Immature natural killer cell (primary cell): ENCODE data around the gene ABCA12. TPM values are rescaled to one million over a fixed set of nuclear protein-coding genes. Genes with fewer than 3 reads are reported as not detected.

ENCODE experiments used
- DNase-seq, 3 donors: peaks; one replicate each; pipeline ENCODE4 v3.0.0; 2022; ENCODE audit warnings: mixed read lengths in 1 of 3
- H3K27ac Mint-ChIP-seq, 6 donors: one replicate each; pipeline ENCODE4 v1.8.0; 2020; ENCODE audit warnings: mixed read lengths in 6 of 6, mild to moderate bottlenecking in 5 of 6, inconsistent platforms in 4 of 6, moderate library complexity in 3 of 6
- H3K27me3 Mint-ChIP-seq, 3 donors: one replicate each; pipeline ENCODE4 v1.8.0; 2020 to 2021; ENCODE audit warnings: low read depth in 3 of 3, mild to moderate bottlenecking in 3 of 3, mixed read lengths in 3 of 3, moderate library complexity in 3 of 3, inconsistent platforms in 1 of 3
- H3K36me3 Mint-ChIP-seq, 3 donors: one replicate each; pipeline ENCODE4 v1.8.0; 2020; ENCODE audit warnings: mixed read lengths in 3 of 3, inconsistent platforms in 2 of 3, mild to moderate bottlenecking in 2 of 3
- H3K4me1 Mint-ChIP-seq, 2 donors: one replicate each; pipeline ENCODE4 v1.8.0; 2020; ENCODE audit warnings: inconsistent platforms in 2 of 2, mild to moderate bottlenecking in 2 of 2, mixed read lengths in 2 of 2, moderate library complexity in 1 of 2
- H3K4me3 Mint-ChIP-seq, 5 donors: one replicate each; pipeline ENCODE4 v1.8.0; 2020; ENCODE audit warnings: mild to moderate bottlenecking in 5 of 5, mixed read lengths in 5 of 5, inconsistent platforms in 3 of 5, moderate library complexity in 3 of 5
- H3K9me3 Mint-ChIP-seq, 6 donors: one replicate each; pipeline ENCODE4 v1.8.0; 2020; ENCODE audit warnings: mild to moderate bottlenecking in 6 of 6, mixed read lengths in 6 of 6, inconsistent platforms in 4 of 6, moderate library complexity in 3 of 6
- polyA plus RNA-seq, 3 donors: library from polyadenylated mRNA; unstranded; fragments of 300-500 nt; fragmentation: Illumina TruSeq; gene quantifications; one replicate each; pipeline ENCODE4 v1.2.3, GENCODE V29; 2021

ABCA12 gene
- polyA plus RNA-seq, 3 donors from 2014 or later, result not detected

GRCh38 chr2:214934006-214934405, 204.4 kb downstream of the ABCA12 start:
- Mint-ChIP-seq H3K27me3 (peaks cover 0 to 2% (median 0%) of the 10 kb centered on the region in 3 donors), H3K36me3 (peaks cover 0 to 7% (median 0%) of the 10 kb centered on the region in 3 donors), H3K27ac (no peak overlapping the region), H3K9me3 (peaks cover 0 to 3% (median 0%) of the 10 kb centered on the region in 6 donors), H3K4me3 (no peak overlapping the region), H3K4me1 (no peaks in the 10 kb centered on the region)
- no peak for DNase-seq

- no peak for DNase-seq
- Mint-ChIP-seq H3K4me3 (no peak overlapping the region), H3K27me3 (peaks cover 2 to 5% (median 2%) of the 10 kb centered on the region in 3 donors), H3K4me1 (no peaks in the 10 kb centered on the region), H3K27ac (no peak overlapping the region), H3K36me3 (no peaks in the 10 kb centered on the region), H3K9me3 (no peaks in the 10 kb centered on the region)
Observed at GRCh38 chr2:214904634-214905033, 233.8 kb downstream of the ABCA12 start.

- no peak overlapping the region for H3K4me3 Mint-ChIP-seq
- H3K27ac Mint-ChIP-seq, result no peak overlapping the region
- no peaks in the 10 kb centered on the region for H3K9me3 Mint-ChIP-seq
- DNase-seq, result no peak
- H3K4me1 Mint-ChIP-seq, result no peaks in the 10 kb centered on the region
- H3K27me3 Mint-ChIP-seq, result peaks cover 2 to 5% (median 2%) of the 10 kb centered on the region in 3 donors
- no peaks in the 10 kb centered on the region for H3K36me3 Mint-ChIP-seq
Observed at GRCh38 chr2:214904176-214904575, 234.2 kb downstream of the ABCA12 start.

- Mint-ChIP-seq H3K4me1 (no peaks in the 10 kb centered on the region), H3K9me3 (no peaks in the 10 kb centered on the region), H3K4me3 (no peak overlapping the region), H3K27ac (no peak overlapping the region), H3K27me3 (peaks cover 0 to 5% (median 2%) of the 10 kb centered on the region in 3 donors), H3K36me3 (no peaks in the 10 kb centered on the region)
- DNase-seq, result no peak
Observed at GRCh38 chr2:214902286-214902685, 236.1 kb downstream of the ABCA12 start.

- Mint-ChIP-seq H3K27me3 (peaks cover 0 to 8% (median 0%) of the 10 kb centered on the region in 3 donors), H3K4me1 (no peaks in the 10 kb centered on the region), H3K4me3 (no peak overlapping the region), H3K36me3 (no peaks in the 10 kb centered on the region), H3K9me3 (no peaks in the 10 kb centered on the region), H3K27ac (no peak overlapping the region)
- no peak for DNase-seq
Observed at GRCh38 chr2:214899751-214900150, 238.7 kb downstream of the ABCA12 start.

GRCh38 chr2:214896274-214896673, 242.2 kb downstream of the ABCA12 start:
- Mint-ChIP-seq H3K4me3 (no peak overlapping the region), H3K9me3 (no peaks in the 10 kb centered on the region), H3K36me3 (no peaks in the 10 kb centered on the region), H3K4me1 (no peaks in the 10 kb centered on the region), H3K27me3 (peaks cover 0 to 3% (median 0%) of the 10 kb centered on the region in 3 donors), H3K27ac (no peak overlapping the region)
- DNase-seq, result no peak

GRCh38 chr2:214895469-214895868, 243.0 kb downstream of the ABCA12 start:
- Mint-ChIP-seq H3K36me3 (no peaks in the 10 kb centered on the region), H3K9me3 (peaks cover 0 to 4% (median 0%) of the 10 kb centered on the region in 6 donors), H3K27me3 (peaks cover 0 to 3% (median 0%) of the 10 kb centered on the region in 3 donors), H3K4me3 (no peak overlapping the region), H3K4me1 (no peaks in the 10 kb centered on the region), H3K27ac (no peak overlapping the region)
- DNase-seq, result no peak

GRCh38 chr2:214889301-214889700, 249.1 kb downstream of the ABCA12 start:
- Mint-ChIP-seq H3K36me3 (no peaks in the 10 kb centered on the region), H3K9me3 (peaks cover 0 to 4% (median 0%) of the 10 kb centered on the region in 6 donors), H3K27me3 (no peaks in the 10 kb centered on the region), H3K4me1 (no peaks in the 10 kb centered on the region), H3K27ac (no peak overlapping the region), H3K4me3 (no peak overlapping the region)
- no peak for DNase-seq

- Mint-ChIP-seq H3K4me1 (no peaks in the 10 kb centered on the region), H3K36me3 (no peaks in the 10 kb centered on the region), H3K9me3 (peaks cover 0 to 2% (median 0%) of the 10 kb centered on the region in 6 donors), H3K27me3 (no peaks in the 10 kb centered on the region), H3K4me3 (no peak overlapping the region), H3K27ac (no peak overlapping the region)
- DNase-seq, result no peak
Observed at GRCh38 chr2:214881647-214882202, 256.7 kb downstream of the ABCA12 start.

Other genes with a start within 250 kb of the ABCA12 start
- gene ATIC, start 173.4 kb upstream of the ABCA12 start, polyA plus RNA-seq, result 100 to 1,000 TPM in 2 of 3 donors, 10 to 100 TPM in 1; 97.5 to 106 (median 103) TPM